HG02852 (cell line): ENCODE results near the gene SERTAD4.

Experiments used
- ATAC-seq: cut with Tn5 transposase; IDR thresholded peaks from one replicate; pipeline ENCODE4 v1.9.1; 2021; ENCODE audit warnings: mild to moderate bottlenecking, moderate library complexity; ENCODE audit not compliant: unreplicated experiment

The SERTAD4 gene

DNA sequence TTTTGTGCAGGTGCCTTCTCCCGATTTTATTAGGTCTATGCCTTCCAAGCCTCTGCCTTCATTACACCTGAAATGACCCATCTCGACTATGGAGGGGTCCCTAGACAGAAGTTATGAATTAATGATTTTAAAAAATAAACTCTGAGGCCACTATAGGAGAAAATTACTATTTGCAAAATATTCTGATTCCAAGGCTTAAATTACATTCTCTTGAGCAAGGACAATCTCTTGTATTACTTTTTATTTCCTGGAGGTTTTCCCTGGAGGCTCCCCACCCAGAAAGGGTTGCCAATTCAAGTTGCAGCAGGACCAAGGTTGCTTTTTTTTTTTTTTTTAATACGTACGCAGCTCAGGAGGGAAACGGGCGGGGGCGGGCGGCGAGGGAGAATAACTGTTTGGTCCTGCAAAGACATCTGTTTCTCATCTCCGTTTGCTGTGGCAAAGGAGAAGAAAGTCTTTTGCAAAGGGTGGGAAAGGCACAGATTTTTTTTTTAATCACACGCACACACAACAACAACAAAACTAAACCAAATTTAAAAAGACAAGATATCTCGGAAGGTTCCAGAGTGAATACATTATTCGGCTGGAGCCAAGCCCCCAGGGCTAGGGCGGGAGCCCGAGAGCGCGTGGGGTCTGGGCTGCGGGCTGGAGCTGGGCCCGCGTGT lies 618 bp upstream of the SERTAD4 start:
- ATAC-seq, result no peak

GRCh38 chr1:210233216-210233494 lies 559 bp downstream of the SERTAD4 start:
- no peak for ATAC-seq

- ATAC-seq, result no peak
These were observed 1.1 kb downstream of the SERTAD4 start for GRCh38 chr1:210233495-210234328.

GRCh38 chr1:210234329-210234757 lies 1.7 kb downstream of the SERTAD4 start:
- no peak for ATAC-seq

DNA sequence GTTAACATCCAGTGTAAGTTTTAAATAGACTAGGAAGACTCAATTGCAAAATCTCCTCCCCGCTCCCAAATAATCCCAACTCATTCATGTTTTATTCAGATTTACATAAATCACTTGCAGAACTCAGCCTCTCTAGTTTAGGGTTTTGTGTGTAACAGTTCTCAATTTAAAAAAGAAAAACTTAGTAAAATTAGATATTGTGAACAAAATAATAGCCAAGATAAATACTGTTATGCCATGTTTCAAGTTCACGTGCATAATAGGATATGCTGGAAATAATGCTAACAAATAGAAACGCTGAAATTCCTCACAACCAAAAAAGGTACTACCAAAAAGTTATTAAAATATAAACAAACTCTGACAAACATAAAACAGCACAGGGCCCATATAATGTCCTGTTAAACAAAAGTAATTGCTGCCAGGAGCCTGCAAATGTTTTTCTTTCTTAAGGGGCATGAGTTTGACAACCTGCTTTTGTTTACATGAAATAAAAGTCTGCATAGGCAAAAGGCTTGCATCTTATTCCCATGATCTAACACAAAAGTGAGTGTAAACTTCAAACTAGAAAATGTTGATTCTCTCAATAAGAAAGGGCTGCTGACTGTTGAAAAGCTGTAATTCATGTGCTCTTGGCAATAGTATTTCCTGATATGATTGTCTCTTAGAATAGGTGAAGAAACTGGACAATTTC lies 2.9 kb downstream of the SERTAD4 start:
- no peak for ATAC-seq

DNA sequence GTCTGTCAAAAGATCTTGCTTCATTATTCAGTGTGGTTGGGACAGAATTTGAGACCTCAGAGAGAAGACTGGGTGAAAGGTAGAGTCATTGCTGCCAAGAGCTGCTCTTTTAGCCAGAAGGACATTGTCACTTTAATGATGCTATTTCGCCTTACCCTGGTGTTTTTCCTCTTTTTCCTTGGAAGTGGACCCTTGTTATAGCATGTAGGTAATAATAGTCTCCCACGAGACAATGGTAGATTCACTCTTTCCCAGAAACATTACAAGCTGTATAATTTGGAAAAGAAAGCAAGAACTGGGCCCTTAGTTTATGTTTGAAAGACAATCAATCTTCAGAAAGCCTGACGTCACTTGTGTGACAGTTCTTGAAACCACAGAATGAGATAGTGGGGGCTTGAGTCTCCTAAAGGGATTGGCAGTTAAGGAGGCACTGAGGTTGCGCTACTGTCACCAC lies 3.8 kb downstream of the SERTAD4 start:
- no peak for ATAC-seq

GRCh38 chr1:210236840-210237409 lies 4.3 kb downstream of the SERTAD4 start:
- ATAC-seq, result no peak

- ATAC-seq, result no peak
These were observed 4.9 kb downstream of the SERTAD4 start for GRCh38 chr1:210237479-210237878.

GRCh38 chr1:210237981-210238380 lies 5.4 kb downstream of the SERTAD4 start:
- no peak for ATAC-seq

- ATAC-seq, result no peak
These were observed 6.9 kb downstream of the SERTAD4 start for GRCh38 chr1:210239349-210240111.

- ATAC-seq, result no peak
These were observed 8.5 kb downstream of the SERTAD4 start for GRCh38 chr1:210241121-210241520.

DNA sequence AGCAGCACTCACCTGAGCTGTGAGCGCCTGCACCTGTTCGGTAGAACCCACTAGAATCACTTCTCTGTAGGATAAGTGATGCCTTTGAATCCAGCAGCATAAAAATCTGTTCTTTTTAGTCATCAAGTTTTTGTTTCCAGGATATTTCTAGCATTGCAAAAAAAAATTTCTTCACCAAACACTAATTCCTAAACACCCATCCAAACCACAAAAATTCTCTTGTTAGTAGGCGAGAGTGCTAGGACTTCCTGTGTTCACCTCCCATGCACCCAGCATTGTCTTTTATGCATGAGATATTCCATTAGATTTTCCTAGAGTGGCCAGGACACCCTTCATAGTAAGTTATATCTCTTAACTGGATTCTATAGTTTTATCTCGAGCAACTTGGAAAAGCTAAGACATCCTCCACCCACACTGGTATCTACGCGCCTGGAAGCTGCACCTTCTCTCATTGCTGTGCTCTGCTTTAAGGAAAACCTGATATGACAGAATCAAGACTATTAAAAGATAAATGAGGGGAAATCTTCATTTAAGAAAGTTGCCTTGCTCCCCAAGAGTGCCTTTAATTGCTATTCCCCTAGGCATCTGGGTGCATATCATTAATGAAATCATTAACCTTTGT lies 12.3 kb downstream of the SERTAD4 start:
- ATAC-seq, result no peak

DNA sequence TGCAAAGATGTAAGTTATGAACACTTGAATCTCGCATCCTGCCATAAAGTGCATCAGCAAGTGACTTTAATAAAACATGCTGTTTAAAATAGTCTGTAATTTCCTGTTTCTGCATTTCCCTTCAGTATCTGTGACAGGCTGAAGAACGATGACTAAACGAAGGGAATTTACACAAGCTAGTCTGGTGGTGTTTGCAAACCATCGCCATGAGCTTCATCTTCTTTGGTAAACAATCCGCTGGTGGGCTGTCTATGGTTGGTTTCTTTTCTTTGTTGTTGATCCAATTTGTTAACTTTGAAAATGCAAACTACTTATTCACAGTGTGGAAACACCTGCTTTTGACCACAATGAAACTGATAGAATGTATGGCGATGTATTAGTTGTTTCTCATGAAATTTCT lies 13.9 kb downstream of the SERTAD4 start:
- peak; percentile 53 for ATAC-seq

- no peak for ATAC-seq
These were observed 15.7 kb downstream of the SERTAD4 start for GRCh38 chr1:210248341-210248740.

GRCh38 chr1:210250665-210250997 lies 18.0 kb downstream of the SERTAD4 start:
- no peak for ATAC-seq

DNA sequence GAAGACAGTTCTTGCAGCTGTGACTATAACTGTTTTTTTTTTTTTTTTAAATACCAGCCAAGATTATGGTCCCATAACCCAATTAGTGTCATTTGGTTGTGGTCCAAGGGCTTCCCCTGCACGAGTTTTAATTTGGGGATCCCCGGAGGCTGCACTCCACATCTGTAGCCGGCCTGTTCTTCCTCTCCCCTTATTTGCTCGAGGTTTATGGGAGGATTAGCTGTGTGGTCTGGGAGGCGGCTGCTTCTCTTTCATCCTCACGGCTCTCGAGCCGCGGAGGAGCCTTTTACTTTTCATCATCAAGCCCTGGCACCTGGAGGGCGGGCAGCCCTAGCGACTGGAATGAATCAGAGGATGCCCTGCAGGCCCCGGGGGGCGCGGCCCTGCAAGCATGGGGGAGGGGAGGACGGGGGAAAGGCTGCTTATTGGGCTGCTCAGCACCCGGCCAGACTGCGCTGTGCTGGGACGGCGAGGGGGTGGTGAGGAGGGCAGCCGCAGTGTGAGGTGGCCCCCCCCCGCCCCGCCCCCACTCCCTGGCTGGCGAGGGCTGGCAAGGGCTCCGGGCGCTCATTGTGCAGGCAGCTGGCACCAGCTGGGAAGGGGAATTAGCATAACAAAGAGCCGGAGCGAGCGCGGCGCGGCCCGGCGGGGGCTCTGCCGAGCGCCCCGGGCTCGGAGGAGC lies 18.5 kb downstream of the SERTAD4 start:
- ATAC-seq, result no peak

- no peak for ATAC-seq
These were observed 19.3 kb downstream of the SERTAD4 start for GRCh38 chr1:210251680-210252490.

DNA sequence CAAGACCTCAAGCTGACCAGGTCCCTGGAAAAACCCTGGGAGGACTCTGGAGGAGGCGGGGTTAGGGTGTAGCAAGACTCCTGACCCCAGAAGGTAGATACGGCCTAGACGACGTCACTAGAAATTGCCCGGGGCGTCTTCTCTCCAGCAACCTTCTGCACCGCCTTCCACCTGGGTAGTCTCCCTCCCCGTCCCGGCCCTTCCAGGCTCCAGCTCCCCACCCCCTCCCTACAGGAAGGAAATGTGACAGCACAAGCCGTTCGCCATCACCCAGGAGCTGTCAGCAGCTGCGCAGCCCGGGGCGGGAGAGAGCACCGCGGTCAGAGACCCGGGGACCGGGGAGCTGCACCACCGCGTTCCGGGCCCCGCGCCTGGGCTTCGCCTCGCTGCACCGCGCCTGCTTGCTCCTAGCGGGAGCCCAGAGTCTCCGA lies 20.0 kb downstream of the SERTAD4 start:
- ATAC-seq, result no peak

DNA sequence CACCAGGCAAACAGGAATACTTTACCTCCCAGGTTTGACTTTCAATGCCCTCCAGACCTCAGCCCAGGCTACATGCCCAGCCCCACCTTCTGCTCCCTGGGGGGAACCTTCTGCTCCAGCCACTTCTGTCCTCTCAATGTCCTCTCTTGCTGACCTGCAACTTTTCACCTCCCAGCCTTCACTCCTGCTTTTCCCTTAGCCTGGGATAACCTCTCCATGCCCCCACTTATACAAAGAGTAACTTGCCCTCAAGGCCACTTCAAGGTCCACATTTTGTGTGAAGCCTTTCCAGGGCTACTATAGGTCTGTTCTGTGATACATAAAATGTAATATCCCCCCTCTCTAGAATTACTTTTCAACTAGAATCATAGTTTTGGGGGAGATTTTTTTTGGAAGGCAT lies 21.7 kb downstream of the SERTAD4 start:
- ATAC-seq, result no peak
